RCC 7860 (cell line): ENCODE results near the gene HYKK.
"Not testable (repeated sequence)": the region's sequence is repeated elsewhere in the genome, so short reads cannot be mapped to it uniquely, and the experiment has no call there.

Experiments used
- DNase-seq: peaks from one replicate; pipeline ENCODE4 v3.0.0-alpha.2; 2015; ENCODE audit warnings: low spot score
- FAIRE-seq: peaks from 2 replicates; lab custom pipeline; 2012; peaks lifted over from hg19 to GRCh38; lab: Jason Lieb, UNC

The HYKK gene

GRCh38 chr15:78539464-78540140 lies 32.2 kb downstream of the HYKK start:
- not testable (repeated sequence) for FAIRE-seq, DNase-seq

DNA sequence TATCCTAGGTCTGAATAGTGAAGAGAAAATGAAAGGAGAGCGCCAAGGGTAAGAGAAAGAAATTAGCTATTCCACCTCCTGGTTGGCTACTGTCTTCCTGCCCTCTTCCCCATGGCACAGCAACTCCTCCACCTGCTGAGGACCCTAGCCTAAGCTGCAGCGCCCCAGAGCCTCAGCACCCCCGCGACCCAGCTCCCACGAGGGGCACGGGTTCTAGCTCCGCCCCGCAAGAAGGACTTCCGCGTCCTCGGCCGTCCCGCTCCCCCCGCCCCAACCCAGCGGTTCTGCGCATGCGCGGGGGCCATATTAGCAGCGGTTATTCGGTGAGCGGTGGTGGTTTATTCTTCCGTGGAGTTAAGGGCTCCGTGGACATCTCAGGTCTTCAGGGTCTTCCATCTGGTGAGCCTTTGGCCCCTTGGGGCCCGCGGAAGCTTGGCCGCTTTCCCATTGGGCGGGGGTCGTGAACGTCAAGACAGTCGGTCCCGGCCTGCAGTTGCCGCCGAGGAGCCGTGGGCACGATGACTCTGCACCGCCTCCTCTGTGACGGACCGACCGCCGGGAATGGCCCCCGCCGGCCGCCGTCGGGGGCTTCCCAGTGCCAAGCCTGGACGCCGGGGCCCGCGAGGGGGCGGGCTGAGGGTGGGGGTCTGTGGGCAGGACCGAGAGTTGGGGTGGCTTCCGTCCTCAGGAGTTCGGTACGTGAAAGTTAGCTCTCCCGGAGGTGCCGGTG lies 32.9 kb downstream of the HYKK start, which contains the start of gene PSMA4:
TSS of gene PSMA4 (plus strand) at position 304 of the 730 bp plus-strand sequence. CDS start 1,484 bp downstream, outside the sequence.
- DNase-seq (peak; percentile 70), FAIRE-seq (no peak)

GRCh38 chr15:78540871-78541743 lies 33.7 kb downstream of the HYKK start:
- no peak for FAIRE-seq
- DNase-seq = no peak

GRCh38 chr15:78541744-78542034 lies 34.3 kb downstream of the HYKK start:
- no peak for DNase-seq
- no peak for FAIRE-seq

DNA sequence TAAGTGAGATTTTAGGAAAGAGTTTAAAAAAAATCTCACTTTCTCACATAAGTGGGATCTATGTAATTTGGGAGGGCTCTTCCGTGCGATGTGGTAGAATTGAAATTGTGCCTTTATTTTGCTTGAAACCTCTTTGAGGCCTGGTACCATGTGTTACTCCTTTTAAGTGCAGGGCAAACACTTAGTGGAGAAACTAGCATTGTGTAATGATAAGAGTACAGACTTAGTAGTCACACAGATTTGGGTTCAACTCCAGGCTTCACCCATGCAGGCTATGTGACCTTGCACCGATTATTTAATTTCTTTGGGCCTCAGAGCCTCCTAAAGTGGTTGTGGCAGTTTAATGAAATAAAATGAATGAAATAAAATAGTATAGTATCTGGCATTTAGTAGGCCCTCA lies 35.3 kb downstream of the HYKK start:
- FAIRE-seq = no peak
- no peak for DNase-seq

- FAIRE-seq (no peak), DNase-seq (no peak)
These were observed 42.8 kb downstream of the HYKK start for GRCh38 chr15:78550194-78550593.

- DNase-seq (no peak), FAIRE-seq (no peak)
These were observed 43.4 kb downstream of the HYKK start for GRCh38 chr15:78550815-78551214.

GRCh38 chr15:78551902-78552301 lies 44.5 kb downstream of the HYKK start:
- no peak for FAIRE-seq
- no peak for DNase-seq

DNA sequence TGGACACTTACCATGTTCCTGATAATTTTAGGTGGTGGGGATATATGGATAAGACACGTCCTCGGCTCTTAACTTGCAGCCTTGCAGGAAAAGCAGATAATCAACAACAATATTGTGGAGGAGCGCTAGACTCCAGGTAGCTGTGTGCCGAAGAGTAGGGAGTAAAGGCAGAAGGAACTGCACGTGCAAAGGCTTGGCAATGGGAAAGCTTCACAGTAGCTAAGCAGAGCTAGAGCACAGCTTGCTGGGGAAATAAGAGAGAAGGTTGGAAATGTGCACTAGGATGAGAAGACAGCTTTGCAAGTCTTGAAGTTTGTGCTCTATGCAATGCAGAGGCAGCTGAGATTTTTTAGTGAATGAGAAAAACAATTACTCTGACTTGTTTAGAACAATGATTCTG lies 45.2 kb downstream of the HYKK start:
- FAIRE-seq (no peak), DNase-seq (no peak)

GRCh38 chr15:78560201-78560600 lies 52.8 kb downstream of the HYKK start:
- not testable (repeated sequence) for DNase-seq, FAIRE-seq

DNA sequence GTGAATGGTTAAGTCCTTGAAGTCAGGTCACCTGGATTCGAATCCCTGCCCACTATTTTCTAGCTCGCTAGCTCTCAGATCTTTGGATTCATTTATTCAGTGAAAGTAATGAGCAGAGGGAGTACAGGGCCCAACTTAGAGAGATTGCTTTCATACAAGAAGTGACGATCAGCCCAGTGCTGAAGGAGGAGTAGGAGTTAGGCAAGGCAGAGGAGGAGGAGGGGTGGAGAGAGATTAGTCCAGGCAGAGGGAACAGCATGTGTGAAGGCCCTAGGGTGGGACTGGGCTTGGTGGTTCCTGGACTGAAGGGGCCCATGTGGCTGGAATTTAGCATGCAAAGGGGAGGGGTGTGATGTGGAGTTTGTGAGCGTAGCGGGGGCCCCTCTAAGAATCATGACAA lies 54.1 kb downstream of the HYKK start:
- DNase-seq (no peak), FAIRE-seq (no peak)

DNA sequence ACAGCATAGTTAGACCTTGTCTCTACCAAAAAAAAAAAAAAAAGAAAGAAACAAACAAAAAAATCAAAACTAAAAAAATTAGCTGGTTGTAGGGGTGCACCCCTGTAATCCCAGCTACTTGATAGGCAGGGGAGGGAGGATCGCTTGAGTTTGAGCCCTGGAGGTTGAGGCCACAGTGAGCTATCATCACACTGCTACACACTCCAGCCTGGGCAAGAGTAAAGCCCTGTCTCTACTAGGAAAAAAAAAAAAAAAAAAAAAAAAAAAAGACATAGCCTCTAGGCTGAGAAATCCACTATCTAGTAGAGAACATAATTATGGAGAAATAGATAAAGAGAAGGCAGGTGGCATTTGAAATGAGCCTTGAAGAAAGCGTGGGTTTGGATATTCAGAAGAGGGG lies 55.7 kb downstream of the HYKK start:
- DNase-seq (no peak), FAIRE-seq (no peak)

GRCh38 chr15:78564743-78565096 lies 57.3 kb downstream of the HYKK start:
- FAIRE-seq (no peak), DNase-seq (no peak)

GRCh38 chr15:78565097-78565950 lies 57.9 kb downstream of the HYKK start, which contains the start of gene CHRNA5:
Gene CHRNA5, plus strand, starts transcription at chr15:78565520. Its CDS starts 200 bp downstream, at chr15:78565720.
- FAIRE-seq (no peak), DNase-seq (peak; percentile 84)

- FAIRE-seq (no peak), DNase-seq (peak; percentile 11)
These were observed 58.8 kb downstream of the HYKK start for GRCh38 chr15:78565951-78566774.

DNA sequence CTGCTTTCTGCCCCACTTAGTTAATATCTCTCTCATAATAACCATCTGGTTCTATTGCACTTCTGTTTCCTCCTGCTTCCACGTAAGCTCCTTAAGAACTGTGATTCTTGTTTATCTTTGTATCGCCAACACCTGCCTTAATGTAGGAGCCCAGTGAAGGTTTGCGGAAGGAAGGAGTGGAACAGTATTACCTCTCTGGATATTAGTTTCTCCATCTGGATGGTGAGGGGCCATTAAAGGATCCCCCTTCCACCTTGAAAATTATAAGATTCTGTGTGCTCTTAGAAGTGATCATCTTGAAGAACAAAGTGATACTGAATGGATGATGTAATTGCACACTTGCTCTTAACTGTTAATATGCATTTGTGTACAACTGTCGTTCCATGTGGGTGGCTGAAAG lies 60.2 kb downstream of the HYKK start:
- DNase-seq (no peak), FAIRE-seq (no peak)

DNA sequence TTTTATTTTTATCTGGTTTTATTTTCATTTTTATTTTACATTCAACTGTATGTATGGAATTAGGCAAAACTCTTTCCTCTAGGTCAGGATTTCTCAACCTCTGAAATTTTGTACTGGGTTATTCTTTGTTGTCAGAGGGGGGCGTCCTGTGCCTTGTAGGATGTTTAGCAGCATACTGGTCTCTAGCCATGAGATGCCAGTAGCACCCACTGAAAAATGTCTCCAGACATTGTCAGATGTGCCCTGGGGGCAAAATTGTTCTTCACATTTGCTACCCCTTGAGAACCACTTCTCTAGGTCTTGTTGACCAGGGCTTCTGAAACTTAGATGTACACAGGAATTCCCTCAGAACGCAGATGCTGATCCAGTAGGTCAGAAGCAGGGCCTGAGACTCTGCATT lies 63.3 kb downstream of the HYKK start:
- DNase-seq (no peak), FAIRE-seq (no peak)

- FAIRE-seq (no peak), DNase-seq (no peak)
These were observed 64.0 kb downstream of the HYKK start for GRCh38 chr15:78571382-78571781.

GRCh38 chr15:78573416-78573815 lies 66.0 kb downstream of the HYKK start:
- no peak for FAIRE-seq
- no peak for DNase-seq

DNA sequence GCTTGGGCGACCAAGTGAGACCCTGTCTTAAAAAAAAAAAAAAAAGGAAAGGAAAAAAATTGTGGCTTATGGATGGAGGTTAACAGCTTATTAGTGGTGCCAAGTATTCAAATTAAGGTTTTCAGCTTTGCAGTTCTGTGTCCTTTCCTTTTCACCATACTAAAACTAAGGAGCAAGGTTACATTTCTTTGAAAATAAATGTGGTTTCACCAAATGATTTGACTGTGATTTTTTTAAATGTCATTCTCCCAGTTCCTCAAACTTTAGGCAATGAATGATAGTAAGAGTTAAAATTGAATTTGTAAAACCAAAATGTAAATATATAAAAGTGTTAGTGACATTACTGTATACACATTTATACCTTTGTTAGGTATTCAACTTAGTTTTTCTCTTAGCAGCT lies 67.6 kb downstream of the HYKK start:
- DNase-seq (no peak), FAIRE-seq (no peak)
